H7 (cell line): ENCODE data around the gene HMGA1. TPM values are rescaled to one million over a fixed set of nuclear protein-coding genes. Genes with fewer than 3 reads are reported as not detected.

Experiments
- DNase-seq: peaks from one replicate; pipeline ENCODE4 v3.0.0; 2012
- H3K27me3 ChIP-seq: 2 replicates; pipeline ENCODE4 v1.6.0; 2011; ENCODE audit warnings: mild to moderate bottlenecking, low read length; ENCODE audit not compliant: control insufficient read depth, insufficient read depth
- H3K36me3 ChIP-seq: replicated peaks from 2 replicates; pipeline ENCODE4 v1.5.1; 2011; ENCODE audit warnings: low read length; ENCODE audit not compliant: control insufficient read depth, insufficient read depth
- H3K4me3 ChIP-seq: 2 replicates; pipeline ENCODE4 v1.5.1; 2011; ENCODE audit warnings: low read depth, mild to moderate bottlenecking, control low read depth, low read length, moderate library complexity; ENCODE audit not compliant: insufficient read depth
- total RNA-seq: library from RNA; depleted of rRNA; stranded (reverse); fragments of >200 nt; shearing (Covaris generic); gene quantifications from 2 replicates; pipeline ENCODE4 v1.2.3, GENCODE V29; 2014

HMGA1 gene
- total RNA-seq, 1 experiment from 2014 or later = 1,892 TPM

GRCh38 chr6:34231566-34232336 lies 4.9 kb upstream of the HMGA1 start:
- Histone ChIP-seq H3K4me3 (no peak overlapping the region), H3K36me3 (no peaks in the 10 kb centered on the region), H3K27me3 (no peaks in the 10 kb centered on the region)
- peak; percentile 6 for DNase-seq

- peak; percentile 16 for DNase-seq
- H3K27me3 ChIP-seq = no peaks in the 10 kb centered on the region
- H3K36me3 ChIP-seq = no peaks in the 10 kb centered on the region
- H3K4me3 ChIP-seq = no peak overlapping the region
Measured at GRCh38 chr6:34232901-34233300, 3.8 kb upstream of the HMGA1 start.

DNA sequence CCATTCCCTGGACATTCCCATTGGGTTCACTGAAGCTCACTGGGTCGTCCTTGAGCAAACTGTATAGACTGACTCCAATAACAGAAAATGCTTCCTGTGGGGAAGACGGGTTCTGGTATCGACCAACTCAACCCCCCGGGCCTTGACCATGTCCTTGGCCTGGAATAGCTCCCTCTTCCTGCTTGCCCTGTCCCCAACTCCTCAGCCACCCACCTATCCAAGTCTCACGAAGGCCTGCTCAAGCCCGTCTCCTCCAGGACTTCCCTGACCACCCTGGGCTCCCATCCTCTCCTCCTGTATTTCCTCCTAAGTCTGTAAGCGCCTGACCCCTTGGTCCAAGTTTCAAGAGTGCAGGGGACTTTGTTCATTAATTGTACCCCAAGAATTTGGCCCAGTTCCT lies 2.8 kb upstream of the HMGA1 start:
- no peak overlapping the region for H3K4me3 ChIP-seq
- H3K27me3 ChIP-seq = no peaks in the 10 kb centered on the region
- H3K36me3 ChIP-seq = peaks cover 3% of the 10 kb centered on the region; the same call in 1 of the 2 replicates
- DNase-seq = peak; percentile 34

DNA sequence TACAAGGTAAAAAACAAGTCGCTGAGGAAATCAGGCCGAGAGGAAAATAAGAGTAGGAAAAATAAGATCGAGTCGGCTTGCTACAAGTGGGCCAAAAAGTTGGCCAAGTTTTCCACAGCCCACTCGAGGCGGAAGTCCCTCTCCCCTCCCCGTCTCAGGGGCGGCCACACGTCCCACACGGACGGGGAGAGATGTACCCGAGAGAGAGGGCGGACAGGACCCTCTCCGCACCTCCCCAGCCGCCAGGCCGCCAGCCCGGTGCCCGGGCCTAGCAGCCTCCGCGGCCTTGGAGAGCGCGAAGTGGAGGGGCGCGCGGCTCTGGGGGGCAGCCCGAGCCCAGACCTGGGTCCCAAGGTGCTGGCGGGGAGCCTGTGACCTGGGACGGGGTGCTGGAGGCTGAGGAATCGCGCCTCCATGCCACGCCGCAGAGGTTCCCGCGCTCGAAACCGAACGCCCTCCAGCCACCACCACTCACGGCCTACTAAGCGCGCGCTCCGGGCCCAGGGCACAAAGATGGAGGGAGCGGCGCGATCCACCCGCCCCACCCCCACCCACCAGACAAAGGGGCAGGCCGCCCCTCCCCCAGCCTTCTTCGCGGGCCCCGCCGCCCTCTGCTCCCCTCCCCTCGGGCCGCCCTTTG lies 1.9 kb upstream of the HMGA1 start:
- no peaks in the 10 kb centered on the region for H3K27me3 ChIP-seq
- H3K36me3 ChIP-seq = peaks cover 8% of the 10 kb centered on the region
- peak overlapping the region; percentile 50 for H3K4me3 ChIP-seq
- DNase-seq = no peak

DNA sequence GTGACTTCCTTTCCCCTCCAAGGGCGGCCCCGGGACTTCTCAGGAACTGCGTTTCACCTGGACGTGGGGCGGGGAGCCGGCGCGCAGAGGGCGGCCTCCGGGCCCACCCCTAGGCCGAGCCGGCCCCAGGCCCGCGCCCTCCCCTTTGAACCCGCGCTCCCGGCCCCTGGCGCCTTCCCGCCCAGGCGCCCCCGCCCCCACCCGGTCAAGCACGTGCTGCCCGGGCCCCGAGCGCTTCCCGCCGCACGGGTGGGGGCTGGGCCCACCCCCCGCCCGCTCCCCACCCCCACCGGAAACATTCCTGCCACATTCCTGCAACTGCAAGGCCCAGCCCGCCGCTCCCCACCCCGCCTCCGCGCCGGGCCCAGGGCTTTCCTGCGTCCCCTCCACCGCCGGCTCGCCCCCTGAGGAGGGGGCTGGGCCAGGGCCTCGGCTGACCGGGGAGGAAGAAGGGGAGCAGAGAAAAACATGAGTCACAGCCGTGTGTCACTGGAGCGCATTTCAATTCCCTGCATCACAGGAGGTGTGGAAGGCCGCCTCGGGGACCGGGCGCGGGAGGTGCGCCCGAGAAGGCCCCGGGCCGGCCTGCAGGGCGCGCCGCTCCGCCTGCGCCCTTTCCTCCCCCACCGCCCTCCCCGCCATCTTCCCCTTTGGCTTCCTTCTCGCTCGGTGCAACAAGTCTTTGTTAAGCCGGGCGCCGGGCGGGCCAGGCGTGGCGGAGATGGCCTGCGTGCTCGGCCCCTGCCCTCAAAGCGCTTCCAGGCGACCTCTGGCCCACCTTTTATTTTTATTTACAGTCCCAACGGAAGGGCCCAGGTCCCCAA lies 1.2 kb upstream of the HMGA1 start:
- peak; percentile 99 for DNase-seq
- H3K4me3 ChIP-seq = peak overlapping the region; percentile 86

GRCh38 chr6:34236131-34236442 lies 586 bp upstream of the HMGA1 start:
- no peak for DNase-seq
- no peaks in the 10 kb centered on the region for H3K27me3 ChIP-seq
- H3K4me3 ChIP-seq = peak overlapping the region; percentile 86
- H3K36me3 ChIP-seq = peaks cover 20% of the 10 kb centered on the region

More for the DNA sequence above, 1.2 kb upstream of the HMGA1 start:
- H3K36me3 ChIP-seq = peaks cover 15% of the 10 kb centered on the region
- H3K27me3 ChIP-seq = no peaks in the 10 kb centered on the region

DNA sequence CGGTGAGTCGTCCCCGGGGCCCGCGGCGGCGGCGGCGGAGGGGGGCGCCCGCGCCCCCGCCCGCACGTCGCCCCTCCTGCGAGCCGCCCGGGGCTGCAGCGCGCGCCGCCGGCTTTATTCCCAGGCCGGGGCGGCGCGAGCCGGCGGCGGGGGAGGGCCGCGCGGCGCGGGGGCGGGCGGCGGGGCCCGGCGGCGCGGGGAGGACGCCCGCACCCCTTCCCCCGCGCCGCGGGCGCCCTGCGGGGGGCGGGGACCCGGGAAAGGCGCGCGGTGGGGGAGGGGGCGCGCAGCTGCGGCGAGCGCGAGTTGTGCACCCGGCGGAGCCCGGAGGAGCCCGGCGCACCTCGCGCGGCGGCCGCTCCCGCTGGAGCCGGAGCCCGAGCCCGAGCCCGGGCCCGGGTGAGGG lies 646 bp downstream of the HMGA1 start:
- H3K27me3 ChIP-seq = no peaks in the 10 kb centered on the region
- DNase-seq = peak; percentile 78
- H3K36me3 ChIP-seq = peaks cover 32% of the 10 kb centered on the region
- peak overlapping the region; percentile 95 for H3K4me3 ChIP-seq

- peak overlapping the region; percentile 95 for H3K4me3 ChIP-seq
Measured at GRCh38 chr6:34237722-34238584, 1.3 kb downstream of the HMGA1 start.

DNA sequence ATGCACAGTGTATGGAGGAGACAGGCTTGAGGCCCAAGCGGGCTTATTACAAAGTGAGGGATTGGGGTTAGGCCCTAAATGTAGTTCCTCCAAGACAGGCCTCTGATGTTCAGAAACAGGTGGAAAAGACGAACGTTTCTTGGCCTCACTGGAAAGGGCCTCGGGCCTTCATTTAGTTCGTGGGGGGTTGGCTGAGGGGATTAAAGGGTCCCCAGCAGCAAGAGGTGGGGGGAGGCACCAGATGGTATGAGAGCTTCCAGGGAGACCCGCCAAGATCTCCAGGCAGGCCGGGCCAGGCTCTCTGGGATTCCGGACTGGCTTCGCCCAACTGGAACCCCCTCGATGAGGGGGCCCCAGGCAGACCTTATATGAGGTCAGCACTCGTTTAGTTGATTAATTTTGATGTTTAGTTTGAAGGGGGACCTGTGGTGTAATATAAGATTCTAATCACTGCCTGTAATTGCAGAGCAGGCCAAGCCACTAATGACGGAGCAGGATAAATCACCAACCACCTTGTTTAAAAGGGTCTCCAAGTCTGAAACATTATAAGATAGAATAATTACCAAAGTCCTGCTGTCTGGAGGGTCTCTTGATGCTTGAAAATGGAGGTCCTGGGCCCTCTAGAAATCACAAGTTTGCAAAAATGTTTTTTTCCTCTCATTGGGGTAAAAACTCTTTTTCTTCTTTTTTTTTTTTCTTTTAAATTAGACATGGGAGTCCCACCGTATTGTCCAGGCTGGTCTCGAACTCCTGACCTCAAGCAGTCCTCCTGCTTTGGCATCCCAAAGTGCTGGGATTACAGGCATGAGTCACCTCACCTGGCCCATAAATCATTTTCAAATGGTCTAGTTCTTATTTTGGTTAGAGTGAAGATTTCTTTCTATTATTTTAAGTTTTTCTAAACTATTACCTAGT lies 2.2 kb downstream of the HMGA1 start:
- DNase-seq = peak; percentile 60
- Histone ChIP-seq H3K27me3 (no peaks in the 10 kb centered on the region), H3K4me3 (peak overlapping the region; percentile 95)

More at GRCh38 chr6:34237722-34238584, 1.3 kb downstream of the HMGA1 start:
- Histone ChIP-seq H3K27me3 (no peaks in the 10 kb centered on the region), H3K36me3 (peaks cover 38% of the 10 kb centered on the region)
- DNase-seq = peak; percentile 89

DNA sequence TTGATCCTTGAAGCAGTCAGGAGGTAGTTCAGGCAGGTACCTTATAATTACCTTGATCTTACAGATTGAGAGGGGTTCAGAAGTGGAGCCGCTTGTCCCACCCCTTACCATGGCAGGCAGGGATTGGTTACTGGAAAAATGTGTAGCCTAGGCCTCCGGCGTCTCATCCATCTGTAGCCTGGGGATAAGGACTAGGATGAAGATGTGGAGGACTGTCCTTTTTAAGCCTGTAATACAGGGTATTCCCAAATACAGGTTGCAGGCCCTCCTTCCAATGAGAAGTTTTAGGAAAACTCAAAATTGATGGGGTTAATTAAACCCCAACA lies 2.8 kb downstream of the HMGA1 start:
- Histone ChIP-seq H3K4me3 (0 out of 2 replicates have a peak overlapping the region, but pooled peaks have one; percentile 1), H3K27me3 (no peaks in the 10 kb centered on the region), H3K36me3 (peaks cover 51% of the 10 kb centered on the region)
- peak; percentile 50 for DNase-seq

More for the DNA sequence above, 2.2 kb downstream of the HMGA1 start:
- H3K36me3 ChIP-seq = peaks cover 46% of the 10 kb centered on the region

- H3K27me3 ChIP-seq = no peaks in the 10 kb centered on the region
- 0 out of 2 replicates have a peak overlapping the region, but pooled peaks have one; percentile 2 for H3K4me3 ChIP-seq
- peaks cover 52% of the 10 kb centered on the region for H3K36me3 ChIP-seq
- DNase-seq = peak; percentile 28
Measured at GRCh38 chr6:34239893-34240292, 3.2 kb downstream of the HMGA1 start.

DNA sequence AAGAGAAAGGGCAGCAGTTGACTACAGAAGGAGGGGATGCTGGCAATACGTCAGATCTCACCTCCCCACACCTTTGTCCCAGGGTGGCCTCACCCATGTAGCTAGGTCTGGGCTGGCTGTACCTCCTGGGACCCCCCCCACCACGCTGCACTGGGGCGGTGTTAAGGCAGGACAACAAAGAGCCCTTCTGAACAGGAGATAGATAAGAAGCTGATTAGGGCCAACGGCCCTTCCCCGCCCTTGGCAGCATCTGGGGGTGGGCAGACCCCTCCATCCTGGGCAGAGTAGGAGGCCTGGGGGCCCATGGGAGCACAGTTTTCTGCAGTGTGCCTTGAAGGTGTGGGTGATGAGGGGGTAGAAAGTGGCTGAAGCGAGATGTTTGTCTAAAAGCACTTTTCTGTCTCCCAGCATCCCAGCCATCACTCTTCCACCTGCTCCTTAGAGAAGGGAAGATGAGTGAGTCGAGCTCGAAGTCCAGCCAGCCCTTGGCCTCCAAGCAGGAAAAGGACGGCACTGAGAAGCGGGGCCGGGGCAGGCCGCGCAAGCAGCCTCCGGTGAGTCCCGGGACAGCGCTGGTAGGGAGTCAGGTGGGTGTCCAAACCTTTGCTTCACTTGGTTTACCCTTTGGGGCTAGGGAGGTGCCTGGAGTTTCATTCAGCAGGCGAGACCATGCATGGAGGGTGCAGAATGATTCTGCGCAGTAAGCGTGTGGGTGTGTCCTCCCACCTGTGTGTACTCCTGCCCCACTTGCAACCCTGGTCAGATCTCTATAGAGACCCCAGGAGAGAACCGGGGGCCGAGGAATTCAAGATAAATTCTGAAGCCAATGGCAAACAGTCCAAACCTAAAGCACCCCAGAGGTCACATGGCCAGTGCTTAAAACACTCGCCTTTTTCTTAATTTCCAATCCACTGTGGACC lies 3.9 kb downstream of the HMGA1 start:
- Histone ChIP-seq H3K27me3 (no peaks in the 10 kb centered on the region), H3K36me3 (peaks cover 52% of the 10 kb centered on the region), H3K4me3 (no peak overlapping the region)
- peak; percentile 41 for DNase-seq
